IPS-18c (cell line): Measurements from ENCODE around the gene LRRC49.
"Not testable (repeated sequence)": the region's sequence is repeated elsewhere in the genome, so short reads cannot be mapped to it uniquely, and the experiment has no call there.

Experiments used
- H3K4me3 ChIP-seq: 2 replicates; pipeline ENCODE4 v1.7.0; 2013; ENCODE audit warnings: low read depth, mild to moderate bottlenecking, low read length, moderate library complexity; ENCODE audit not compliant: insufficient read depth
- H3K9me3 ChIP-seq: one replicate; pipeline ENCODE4 v1.6.1; 2013; ENCODE audit warnings: mild to moderate bottlenecking, low read length, moderate library complexity; ENCODE audit not compliant: control insufficient read depth, insufficient read depth

The LRRC49 gene

DNA sequence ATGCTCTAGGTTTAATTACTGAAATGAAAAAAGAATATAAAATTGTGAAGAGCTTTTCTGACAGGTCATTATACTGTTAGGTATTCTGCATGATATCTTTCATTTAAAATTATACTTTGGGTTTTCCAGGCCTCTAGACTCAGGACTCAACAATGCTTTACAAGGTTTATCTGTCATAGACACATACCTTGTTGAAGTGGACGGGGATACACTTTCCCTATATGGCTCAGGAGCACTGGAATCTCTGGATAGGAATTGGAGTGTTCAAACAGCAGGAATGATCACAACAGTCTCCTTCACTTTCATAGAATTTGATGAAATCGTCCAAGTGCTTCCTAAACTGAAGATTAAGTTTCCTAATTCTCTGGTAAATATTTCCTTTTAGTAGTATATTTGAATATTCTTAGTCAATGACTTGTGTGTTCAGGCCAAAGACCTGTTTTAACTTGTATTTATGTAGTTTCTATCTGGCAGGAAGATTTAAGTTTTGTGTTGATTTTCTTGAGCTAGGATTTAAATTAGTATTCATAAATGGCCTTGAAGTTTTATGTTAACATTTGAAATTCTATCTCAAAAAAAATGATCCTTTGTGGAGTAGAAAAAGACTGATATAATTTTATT is 115.7 kb downstream of the LRRC49 start:
- H3K4me3 ChIP-seq, result no peak overlapping the region
- H3K9me3 ChIP-seq, result no peaks in the 10 kb centered on the region

DNA sequence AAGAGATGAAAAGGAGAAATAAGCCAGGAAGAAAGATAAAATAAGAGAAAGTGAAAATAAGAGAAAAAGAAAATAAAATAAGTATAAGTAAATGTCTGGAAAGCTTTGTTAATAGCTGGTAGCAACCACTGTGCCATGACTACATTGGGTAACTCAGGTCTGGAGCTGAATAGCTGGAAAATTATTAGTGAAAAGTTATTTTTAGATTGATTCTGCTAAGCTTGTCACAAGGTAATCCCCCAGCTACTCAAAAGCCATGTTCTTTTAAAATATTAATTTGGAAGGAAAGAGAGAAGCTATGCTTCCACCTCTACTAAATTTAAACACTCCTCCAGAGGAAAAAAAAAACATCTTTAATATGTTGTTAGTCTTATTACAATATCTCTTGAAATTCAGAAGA is 117.8 kb downstream of the LRRC49 start:
- Histone ChIP-seq H3K9me3 (no peaks in the 10 kb centered on the region), H3K4me3 (no peak overlapping the region)

DNA sequence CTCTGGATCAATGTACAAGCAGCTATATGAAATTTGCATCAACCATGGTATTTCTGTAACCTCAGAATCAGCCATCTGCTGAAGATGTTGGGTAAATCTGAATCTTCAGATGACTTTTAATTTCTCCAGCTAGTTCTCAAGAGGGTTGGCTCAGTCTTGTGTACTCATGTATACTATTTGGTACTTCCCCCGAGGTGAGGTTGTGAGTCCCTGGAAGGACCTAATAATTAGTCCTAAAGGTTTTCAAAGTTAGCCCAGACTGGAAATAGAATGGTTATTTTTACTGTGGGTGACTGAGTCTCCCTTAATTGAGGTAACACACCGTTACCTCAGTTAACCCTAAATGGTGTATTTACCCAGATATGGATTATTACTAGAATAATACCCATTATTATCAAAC is 118.4 kb downstream of the LRRC49 start:
- Histone ChIP-seq H3K4me3 (no peak overlapping the region), H3K9me3 (no peaks in the 10 kb centered on the region)

DNA sequence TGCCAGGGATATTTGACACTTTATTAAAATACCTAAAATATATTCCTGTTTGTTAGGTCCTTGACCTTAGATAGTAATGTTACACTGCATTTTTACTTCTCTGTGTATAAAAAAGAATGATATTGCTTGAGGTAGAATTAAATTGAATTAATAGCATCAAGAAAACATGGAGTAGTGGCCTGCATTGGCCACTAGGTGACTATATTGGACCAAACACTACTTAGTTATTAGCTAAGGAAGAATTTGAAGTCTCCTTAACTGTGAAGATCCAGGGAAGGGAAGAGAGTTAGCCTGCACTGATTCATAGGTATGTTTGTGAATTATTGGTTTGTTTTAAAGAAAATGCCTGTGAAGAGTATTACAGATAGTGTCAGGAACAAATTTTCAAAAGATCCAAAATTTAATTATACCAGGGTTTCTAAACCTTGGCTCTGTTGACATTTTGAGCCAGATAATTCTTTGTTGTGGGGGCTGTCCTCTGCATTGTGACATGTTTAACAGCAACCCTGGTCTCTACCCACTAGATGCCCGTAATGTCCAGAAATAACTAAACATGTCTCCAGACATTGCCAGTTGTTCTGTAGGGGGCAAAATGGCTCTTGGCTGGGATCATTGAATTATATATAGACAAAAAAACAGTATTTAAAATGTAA is 119.0 kb downstream of the LRRC49 start:
- no peaks in the 10 kb centered on the region for H3K9me3 ChIP-seq
- no peak overlapping the region for H3K4me3 ChIP-seq

DNA sequence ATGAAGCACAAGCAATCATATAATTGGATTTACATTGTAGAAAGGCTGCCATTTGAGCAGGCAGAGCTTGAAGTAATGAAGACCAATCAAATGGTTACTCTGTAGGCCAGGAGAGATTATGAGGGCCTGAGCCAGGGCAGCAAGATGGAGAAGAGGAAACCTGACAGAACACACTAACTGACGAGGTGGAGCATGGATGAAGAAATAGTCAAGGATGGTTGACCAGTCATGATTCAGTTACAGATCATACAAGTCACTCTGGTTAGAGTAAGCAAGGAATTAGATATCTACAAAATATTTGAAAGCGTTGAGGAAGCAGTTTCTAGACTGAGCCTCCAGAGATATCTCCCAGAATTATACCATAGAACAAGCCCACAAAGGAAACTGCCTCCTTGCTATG is 120.8 kb downstream of the LRRC49 start:
- no peak overlapping the region for H3K4me3 ChIP-seq
- H3K9me3 ChIP-seq, result no peaks in the 10 kb centered on the region

DNA sequence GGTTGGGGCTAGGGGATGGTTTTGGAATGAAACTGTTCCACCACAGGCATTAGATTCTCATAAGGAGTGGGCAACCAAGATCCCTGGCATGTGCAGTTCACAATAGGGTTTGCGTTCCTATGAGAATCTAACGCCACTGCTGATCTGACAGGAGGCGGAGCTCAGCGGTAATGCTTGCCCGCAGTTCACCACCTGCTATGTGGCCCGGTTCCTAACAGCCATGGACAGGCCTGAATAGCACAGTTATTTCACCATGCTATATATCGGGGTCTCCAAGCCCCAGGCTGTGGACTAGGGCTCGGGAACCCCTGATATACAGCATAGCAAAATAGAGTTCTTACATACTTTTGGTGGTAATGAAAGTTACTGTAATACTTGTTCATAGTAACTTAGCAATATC is 122.7 kb downstream of the LRRC49 start:
- H3K4me3 ChIP-seq, result no peak overlapping the region
- H3K9me3 ChIP-seq, result no peaks in the 10 kb centered on the region

DNA sequence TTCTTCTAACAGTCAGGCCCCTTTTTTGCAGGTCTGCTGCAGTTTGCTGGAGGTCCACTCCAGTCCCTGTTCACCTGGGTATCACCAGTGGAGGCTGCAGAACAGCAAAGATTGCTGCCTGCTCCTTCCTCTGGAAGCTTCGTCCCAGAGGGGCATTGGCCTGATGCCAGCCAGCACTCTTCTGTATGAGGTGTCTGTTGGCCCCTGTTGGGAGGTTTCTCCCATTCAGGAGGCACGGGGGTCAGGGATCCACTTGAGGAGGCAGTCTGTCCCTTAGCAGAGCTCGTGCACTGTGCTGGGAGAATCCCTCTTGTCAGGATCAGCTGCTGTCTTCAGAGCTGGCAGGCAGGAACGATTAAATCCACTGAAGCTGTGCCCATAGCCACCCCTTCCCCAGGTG is 138.6 kb downstream of the LRRC49 start:
- not testable (repeated sequence) for H3K9me3 ChIP-seq, H3K4me3 ChIP-seq

DNA sequence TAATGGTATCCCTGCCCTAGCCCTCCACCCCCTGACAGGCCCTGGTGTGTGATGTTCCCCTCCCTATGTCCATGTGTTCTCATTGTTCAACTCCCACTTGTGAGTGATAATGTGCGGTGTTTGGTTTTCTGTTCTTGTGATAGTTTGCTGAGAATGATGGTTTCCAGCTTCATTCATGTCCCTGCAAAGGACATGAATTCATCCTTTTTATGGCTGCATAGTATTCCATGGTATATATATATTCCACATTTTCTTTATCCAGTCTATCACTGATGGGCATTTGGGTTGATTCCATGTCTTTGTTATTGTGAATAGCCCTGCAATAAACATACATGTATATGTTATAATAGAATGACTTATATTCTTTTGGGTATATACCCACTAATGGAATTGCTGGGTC is 142.9 kb downstream of the LRRC49 start:
- not testable (repeated sequence) for H3K9me3 ChIP-seq, H3K4me3 ChIP-seq

DNA sequence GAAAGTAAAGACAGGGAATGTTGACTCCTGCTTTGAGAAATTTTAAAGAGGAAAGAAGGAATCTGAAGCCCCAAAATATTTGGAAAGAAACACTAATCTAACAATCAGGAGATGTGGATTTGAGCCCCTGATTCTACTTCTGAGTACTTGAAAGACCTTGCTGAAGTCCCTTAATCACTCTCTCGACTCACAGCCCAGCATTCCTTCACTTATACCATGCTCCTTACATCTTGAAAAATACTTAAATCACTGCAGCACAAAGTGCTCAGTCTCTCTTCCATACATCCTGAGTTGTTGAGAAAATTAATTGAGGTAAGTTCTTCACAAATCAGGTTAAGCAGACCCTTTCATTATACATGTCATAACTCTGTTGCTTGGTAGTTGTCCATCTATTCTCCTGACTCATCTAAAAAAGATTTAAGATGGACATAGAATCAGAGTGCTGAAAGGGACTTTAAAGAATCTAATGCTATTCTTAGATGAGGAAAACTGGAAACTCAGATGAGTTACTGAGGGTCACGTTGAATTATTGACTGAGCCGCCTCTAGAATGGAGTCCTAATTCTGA is 149.8 kb downstream of the LRRC49 start:
- H3K9me3 ChIP-seq, result no peaks in the 10 kb centered on the region
- H3K4me3 ChIP-seq, result no peak overlapping the region

DNA sequence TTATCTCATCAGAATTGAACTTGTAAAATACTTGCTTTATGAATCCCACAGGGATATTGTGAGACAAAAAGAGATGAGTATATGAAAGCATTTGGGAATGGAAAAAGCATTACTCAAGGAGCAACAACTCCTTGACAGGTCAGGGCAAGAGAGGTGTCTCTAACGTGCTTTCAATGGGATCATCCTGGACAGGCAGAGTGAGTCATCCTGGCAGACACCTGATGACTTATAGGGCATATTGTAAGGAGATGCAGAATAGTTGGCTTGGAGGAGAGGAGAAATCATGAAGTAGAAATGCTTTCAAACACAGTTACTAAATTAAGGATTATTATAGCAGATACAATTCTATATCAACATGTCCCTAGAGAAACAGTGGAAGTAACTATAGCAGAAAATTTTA is 150.7 kb downstream of the LRRC49 start:
- Histone ChIP-seq H3K4me3 (no peak overlapping the region), H3K9me3 (no peaks in the 10 kb centered on the region)

DNA sequence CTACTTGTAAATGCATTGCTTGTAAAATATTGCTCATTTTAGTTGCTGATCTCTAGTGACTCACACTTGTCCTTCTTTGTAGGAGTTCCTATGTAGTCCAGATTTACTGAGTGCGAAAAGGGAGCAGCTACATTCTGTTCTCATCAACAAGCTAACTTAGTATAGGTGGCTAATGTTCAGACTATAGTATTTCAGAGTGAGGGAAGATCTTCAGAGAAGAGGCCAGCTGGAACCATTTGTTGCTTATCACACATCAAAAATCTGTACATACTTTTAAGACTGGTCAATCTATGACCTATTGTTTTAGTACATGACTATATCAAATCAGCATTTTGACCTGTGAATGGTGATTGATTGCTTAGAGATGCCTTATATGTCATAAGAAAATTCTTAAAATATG is 151.4 kb downstream of the LRRC49 start:
- H3K9me3 ChIP-seq, result no peaks in the 10 kb centered on the region
- H3K4me3 ChIP-seq, result no peak overlapping the region

DNA sequence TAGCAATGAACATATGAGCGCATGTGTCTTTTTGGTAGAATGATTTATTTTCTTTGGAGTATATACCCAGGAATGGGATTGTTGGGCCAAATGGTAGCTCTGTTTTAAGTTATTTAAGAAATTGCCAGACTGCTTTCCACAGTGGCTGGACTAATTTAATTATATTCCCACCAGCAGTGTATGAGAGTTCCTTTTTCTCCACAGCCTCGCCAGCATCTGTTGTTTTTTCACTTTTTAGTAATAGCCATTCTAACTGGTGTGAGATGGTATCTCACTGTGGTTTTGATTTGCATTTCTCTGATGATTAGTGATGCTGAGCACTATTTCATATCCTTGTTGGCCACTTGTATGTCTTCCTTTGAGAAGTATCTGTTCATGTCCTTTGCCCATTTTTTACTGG is 153.5 kb downstream of the LRRC49 start:
- not testable (repeated sequence) for H3K9me3 ChIP-seq, H3K4me3 ChIP-seq

DNA sequence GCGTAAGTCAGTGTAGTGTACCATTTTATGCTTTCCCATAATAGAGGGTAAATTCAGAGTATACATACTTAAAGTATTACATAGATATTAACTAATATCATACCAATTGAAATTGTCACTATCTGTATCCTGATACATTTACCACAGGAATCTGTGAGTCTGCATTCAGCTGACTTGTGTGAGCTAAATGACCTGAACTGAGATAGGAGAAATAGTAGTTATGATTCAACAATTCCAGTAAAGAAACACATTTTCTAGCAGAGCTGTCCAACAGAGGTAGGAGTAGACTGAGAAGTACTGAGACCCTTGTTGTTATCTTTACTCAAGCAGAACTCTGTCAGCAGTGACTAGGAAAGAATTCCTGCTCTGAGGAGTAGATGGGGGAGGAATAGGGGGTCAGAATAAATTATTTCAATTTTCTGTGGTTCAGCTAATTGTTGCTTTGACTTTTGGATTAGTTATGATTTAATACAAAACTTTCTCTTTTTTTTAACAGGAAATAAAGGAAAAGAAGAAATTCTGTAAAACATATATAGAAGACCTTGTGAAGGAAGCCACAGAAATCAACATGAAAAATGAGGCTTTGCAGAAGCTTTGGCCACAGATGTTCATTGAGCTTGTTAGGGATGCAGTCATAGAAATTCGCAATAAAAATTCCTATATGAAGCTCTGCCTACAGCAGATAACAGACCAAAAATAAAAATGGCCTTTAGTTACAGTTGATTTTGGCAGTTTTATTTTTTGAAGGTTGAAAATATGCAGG is 156.5 kb downstream of the LRRC49 start:
- Histone ChIP-seq H3K4me3 (no peak overlapping the region), H3K9me3 (no peaks in the 10 kb centered on the region)

DNA sequence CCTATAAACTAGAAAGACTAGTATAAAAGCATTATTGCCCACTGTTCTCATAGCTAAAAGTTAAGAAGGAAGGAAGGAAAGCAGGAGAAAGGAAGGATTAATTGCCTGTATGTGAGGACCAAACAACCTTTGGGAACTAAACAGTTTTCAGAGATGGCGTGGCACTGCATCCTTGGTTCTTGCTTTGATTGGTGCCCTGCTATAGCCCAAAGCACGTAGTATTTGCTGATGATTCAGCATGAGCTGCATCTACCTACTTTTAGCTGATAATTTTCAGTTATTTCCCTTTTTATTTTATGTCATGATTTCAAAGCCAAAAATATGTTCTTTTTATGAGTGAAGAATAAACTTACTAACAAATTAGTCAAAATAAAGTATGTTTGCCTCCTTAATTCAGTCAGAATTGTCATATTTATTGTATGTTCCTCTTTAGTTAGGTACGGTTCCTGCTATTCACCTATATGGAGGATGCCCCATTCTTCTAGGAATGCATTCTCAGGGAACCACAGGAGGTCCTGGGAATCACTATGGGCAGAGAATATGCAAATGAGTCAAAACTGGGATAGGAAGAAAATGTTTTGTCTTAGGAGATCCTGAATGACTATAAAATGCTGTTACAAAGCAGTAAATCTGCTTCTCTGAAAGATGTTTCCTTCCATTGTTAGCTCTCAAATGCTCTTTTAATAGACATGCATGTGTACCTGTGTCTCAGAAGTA is 157.2 kb downstream of the LRRC49 start:
- Histone ChIP-seq H3K4me3 (no peak overlapping the region), H3K9me3 (no peaks in the 10 kb centered on the region)

DNA sequence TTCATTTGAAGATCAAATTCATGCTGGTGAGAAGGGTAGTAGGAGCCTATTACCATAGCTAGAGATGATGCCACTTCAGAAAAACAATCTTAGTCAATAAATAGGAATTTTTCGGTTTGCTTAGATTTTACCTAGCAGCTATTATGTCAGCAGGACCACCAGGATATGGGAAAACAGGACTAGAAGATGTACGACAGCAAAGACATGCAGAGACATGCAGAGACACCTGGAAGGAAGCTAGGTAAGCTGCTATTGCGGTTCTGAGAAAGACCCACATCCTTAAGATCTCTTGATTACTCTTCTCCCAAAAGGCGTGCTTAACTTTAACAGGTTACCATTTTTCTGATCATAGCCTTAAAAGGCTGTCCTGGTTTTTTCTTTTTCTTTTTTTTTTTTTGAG is 157.8 kb downstream of the LRRC49 start:
- no peak overlapping the region for H3K4me3 ChIP-seq
- no peaks in the 10 kb centered on the region for H3K9me3 ChIP-seq

DNA sequence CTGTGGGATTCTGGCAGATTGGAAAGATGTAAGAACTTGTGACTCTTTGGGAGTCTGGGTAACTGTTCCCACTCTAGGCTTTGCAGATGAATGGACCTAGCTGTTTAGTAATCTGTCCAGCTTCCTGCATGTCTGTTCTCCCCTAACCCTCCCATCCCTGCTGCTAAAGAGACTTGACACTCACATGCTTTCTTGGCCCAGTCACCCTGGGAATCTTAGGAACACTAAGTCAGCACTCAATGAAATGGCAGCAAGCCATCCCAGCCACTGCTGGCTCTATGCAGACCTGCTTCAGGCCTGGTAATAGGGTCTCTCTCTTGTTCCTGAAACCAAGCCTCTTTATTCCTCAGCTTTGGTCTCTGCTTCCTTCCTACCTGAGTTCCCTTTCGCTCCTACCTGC is 158.9 kb downstream of the LRRC49 start:
- Histone ChIP-seq H3K4me3 (no peak overlapping the region), H3K9me3 (no peaks in the 10 kb centered on the region)

DNA sequence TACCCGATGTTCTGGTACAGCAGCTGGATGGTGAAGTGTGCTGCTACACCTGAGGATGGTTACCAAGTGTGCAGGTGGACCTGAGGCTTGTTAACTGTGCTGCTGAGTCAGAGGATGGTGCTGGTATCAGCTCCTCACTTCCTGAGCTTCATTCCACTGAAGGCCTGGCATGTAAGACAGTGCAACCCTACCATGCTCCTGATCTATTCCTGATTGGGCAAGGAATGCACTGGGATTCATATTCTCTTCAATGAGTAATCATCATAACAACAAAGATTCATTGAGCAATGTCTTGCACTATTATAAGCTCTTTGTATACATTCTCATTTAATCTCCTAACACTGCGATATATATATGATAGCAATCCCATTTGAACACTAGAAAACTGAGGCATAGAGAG is 159.7 kb downstream of the LRRC49 start:
- no peaks in the 10 kb centered on the region for H3K9me3 ChIP-seq
- H3K4me3 ChIP-seq, result no peak overlapping the region
